ENCODE measurements around the gene HMOX1. TPM values are rescaled to one million over a fixed set of nuclear protein-coding genes. Genes with fewer than 3 reads are reported as not detected.

Gene HMOX1
- total RNA-seq, result 60.6 and 176 TPM in 2 replicates

GRCh38 chr22:35380537-35381423, at the start of gene HMOX1:
TSS of gene HMOX1 (plus strand) at chr22:35381096. CDS start at chr22:35381174, 78 bp downstream.
- DNase-seq (ENCODE audit: extremely low read depth, low read depth, low spot score), result no peak

- DNase-seq (ENCODE audit: extremely low read depth, low read depth, low spot score), result no peak
Observed at GRCh38 chr22:35332278-35332677, 48.6 kb upstream of the HMOX1 start.

GRCh38 chr22:35333220-35333619, 47.7 kb upstream of the HMOX1 start:
- DNase-seq (ENCODE audit: extremely low read depth, low read depth, low spot score), result no peak

- no peak for DNase-seq (ENCODE audit: extremely low read depth, low read depth, low spot score)
Observed at GRCh38 chr22:35334004-35334403, 46.9 kb upstream of the HMOX1 start.

- DNase-seq (ENCODE audit: extremely low read depth, low read depth, low spot score), result no peak
Observed at GRCh38 chr22:35335468-35335867, 45.4 kb upstream of the HMOX1 start.

- no peak for DNase-seq (ENCODE audit: extremely low read depth, low read depth, low spot score)
Observed at GRCh38 chr22:35335936-35336781, 44.7 kb upstream of the HMOX1 start.

- no peak for DNase-seq (ENCODE audit: extremely low read depth, low read depth, low spot score)
Observed at GRCh38 chr22:35337932-35338331, 43.0 kb upstream of the HMOX1 start.

- DNase-seq (ENCODE audit: extremely low read depth, low read depth, low spot score), result no peak
Observed at GRCh38 chr22:35341090-35341874, 39.6 kb upstream of the HMOX1 start.

- no peak for DNase-seq (ENCODE audit: extremely low read depth, low read depth, low spot score)
Observed at GRCh38 chr22:35342390-35342789, 38.5 kb upstream of the HMOX1 start.

- DNase-seq (ENCODE audit: extremely low read depth, low read depth, low spot score), result no peak
Observed at GRCh38 chr22:35343664-35344550, 37.0 kb upstream of the HMOX1 start.

- DNase-seq (ENCODE audit: extremely low read depth, low read depth, low spot score), result no peak
Observed at GRCh38 chr22:35344956-35345690, 35.8 kb upstream of the HMOX1 start.

- DNase-seq (ENCODE audit: extremely low read depth, low read depth, low spot score), result no peak
Observed at GRCh38 chr22:35345808-35346505, 34.9 kb upstream of the HMOX1 start.

- DNase-seq (ENCODE audit: extremely low read depth, low read depth, low spot score), result no peak
Observed at GRCh38 chr22:35346596-35347220, 34.2 kb upstream of the HMOX1 start.

- DNase-seq (ENCODE audit: extremely low read depth, low read depth, low spot score), result no peak
Observed at GRCh38 chr22:35347462-35347861, 33.4 kb upstream of the HMOX1 start.

GRCh38 chr22:35348026-35348590, 32.8 kb upstream of the HMOX1 start:
- DNase-seq (ENCODE audit: extremely low read depth, low read depth, low spot score), result no peak

- no peak for DNase-seq (ENCODE audit: extremely low read depth, low read depth, low spot score)
Observed at GRCh38 chr22:35348703-35349102, 32.2 kb upstream of the HMOX1 start.

- DNase-seq (ENCODE audit: extremely low read depth, low read depth, low spot score), result no peak
Observed at GRCh38 chr22:35349368-35349703, 31.6 kb upstream of the HMOX1 start.
